MM.1S (cell line): ENCODE results near the gene STK4.

ENCODE experiments used
- DNase-seq: peaks from one replicate; pipeline ENCODE4 v3.0.0-alpha.2; 2015
- H2AFZ ChIP-seq: fragments of 300-600 bp; sonication (generic); 2 replicates; pipeline ENCODE4 v1.6.0; 2016; ENCODE audit warnings: antibody characterized with exemption, low read length
- H3F3A ChIP-seq: fragments of 300-600 bp; sonication (generic); 2 replicates; pipeline ENCODE4 v1.6.1; 2016; ENCODE audit warnings: mild to moderate bottlenecking, antibody characterized with exemption, low read length, moderate library complexity, mixed read lengths; ENCODE audit not compliant: insufficient read depth
- H3K27ac ChIP-seq: fragments of 300-600 bp; sonication (generic); 2 replicates; pipeline ENCODE4 v1.5.1; 2016; ENCODE audit warnings: mild to moderate bottlenecking, low read length
- H3K27me3 ChIP-seq: fragments of 300-600 bp; sonication (generic); replicated peaks from 2 replicates; pipeline ENCODE4 v1.6.0; 2016; ENCODE audit warnings: low read length; ENCODE audit not compliant: insufficient read depth
- H3K36me3 ChIP-seq: fragments of 300-600 bp; sonication (generic); replicated peaks from 2 replicates; pipeline ENCODE4 v1.6.1; 2016; ENCODE audit warnings: mild to moderate bottlenecking, low read length, mixed read lengths; ENCODE audit not compliant: insufficient read depth
- H3K4me1 ChIP-seq: fragments of 300-600 bp; sonication (generic); 2 replicates; pipeline ENCODE4 v1.6.1; 2016; ENCODE audit warnings: low read length, mixed read lengths
- H3K4me2 ChIP-seq: fragments of 300-600 bp; sonication (generic); 2 replicates; pipeline ENCODE4 v1.6.0; 2016; ENCODE audit warnings: low read depth, low read length
- H3K4me3 ChIP-seq: fragments of 300-600 bp; sonication (generic); 2 replicates; pipeline ENCODE4 v1.5.1; 2016; ENCODE audit warnings: low read length, mixed read lengths
- H3K79me2 ChIP-seq: fragments of 300-600 bp; sonication (generic); 2 replicates; pipeline ENCODE4 v1.6.1; 2016; ENCODE audit warnings: mixed run types, low read length, mixed read lengths
- H3K9ac ChIP-seq: fragments of 300-600 bp; sonication (generic); 2 replicates; pipeline ENCODE4 v1.6.1; 2016; ENCODE audit warnings: low read length, mixed read lengths
- H3K9me2 ChIP-seq: fragments of 300-600 bp; sonication (generic); replicated peaks from 2 replicates; pipeline ENCODE4 v1.6.1; 2016; ENCODE audit warnings: mild to moderate bottlenecking, low read length, mixed read lengths; ENCODE audit not compliant: insufficient read depth
- H3K9me3 ChIP-seq: fragments of 300-600 bp; sonication (generic); replicated peaks from 2 replicates; pipeline ENCODE4 v1.6.1; 2016; ENCODE audit warnings: mild to moderate bottlenecking, low read length, mixed read lengths; ENCODE audit not compliant: insufficient read depth
- H4K20me1 ChIP-seq: fragments of 300-600 bp; sonication (generic); 2 replicates; pipeline ENCODE4 v1.6.1; 2016; ENCODE audit warnings: mild to moderate bottlenecking, low read length, moderate library complexity, mixed read lengths; ENCODE audit not compliant: insufficient read depth
- CTCF ChIP-seq: fragments of 300-600 bp; sonication (generic); IDR thresholded peaks from 2 replicates; pipeline ENCODE4 v1.5.1; 2016; ENCODE audit warnings: antibody characterized with exemption, low read length, mixed read lengths
- EZH2 ChIP-seq: fragments of 300-600 bp; sonication (generic); optimal IDR thresholded peaks from 2 replicates; pipeline ENCODE3; 2017; ENCODE audit warnings: low read depth, mild to moderate bottlenecking, antibody characterized with exemption, low read length, mixed read lengths
- EZH2phosphoT487 ChIP-seq: fragments of 300-600 bp; sonication (generic); IDR thresholded peaks from 2 replicates; pipeline ENCODE4 v1.6.1; 2018; ENCODE audit warnings: antibody characterized with exemption, low read length

STK4 gene

GRCh38 chr20:45114465-45115385 lies 148.4 kb downstream of the STK4 start, which contains the start of gene WFDC5:
TSS of gene WFDC5 (minus strand) at chr20:45115174. CDS start at chr20:45115083, 91 bp downstream.
- Histone ChIP-seq H3K9me3 (no peaks in the 10 kb centered on the region), H2AFZ (no peak within 1 kb of the TSS), H3K79me2 (no peaks in the 10 kb centered on the region), H3K9me2 (no peaks in the 10 kb centered on the region), H4K20me1 (no peaks in the 10 kb centered on the region), H3K9ac (no peak within 1 kb of the TSS), H3K36me3 (no peaks in the 10 kb centered on the region), H3K4me1 (no peaks in the 10 kb centered on the region), H3K27ac (no peak within 1 kb of the TSS), H3K4me2 (no peak within 1 kb of the TSS), H3K4me3 (no peak within 1 kb of the TSS), H3K27me3 (no peaks in the 10 kb centered on the region; the same call in 1 of the 2 replicates), H3F3A (no peaks in the 10 kb centered on the region)
- DNase-seq: peak; percentile 1
- TF ChIP-seq EZH2phosphoT487 (no peak), CTCF (no peak), EZH2 (no peak)

GRCh38 chr20:45115386-45115774 lies 149.1 kb downstream of the STK4 start:
- Histone ChIP-seq H2AFZ (no peak overlapping the region), H3K79me2 (no peaks in the 10 kb centered on the region), H3K27me3 (no peaks in the 10 kb centered on the region; the same call in 1 of the 2 replicates), H3K36me3 (no peaks in the 10 kb centered on the region), H3K27ac (no peak overlapping the region), H4K20me1 (no peaks in the 10 kb centered on the region), H3K4me1 (no peaks in the 10 kb centered on the region), H3K9ac (no peak overlapping the region), H3F3A (no peaks in the 10 kb centered on the region), H3K9me2 (no peaks in the 10 kb centered on the region), H3K9me3 (no peaks in the 10 kb centered on the region), H3K4me3 (no peak overlapping the region), H3K4me2 (no peak overlapping the region)
- no peak for TF ChIP-seq EZH2phosphoT487
- no peak for TF ChIP-seq CTCF
- TF ChIP-seq EZH2: no peak
- no peak for DNase-seq

- DNase-seq: peak; percentile 4
- TF ChIP-seq CTCF: no peak
- no peak for TF ChIP-seq EZH2phosphoT487
- no peak for TF ChIP-seq EZH2
- no peak overlapping the region for H3K27ac ChIP-seq
- H3K36me3 ChIP-seq: no peaks in the 10 kb centered on the region
- no peaks in the 10 kb centered on the region for H4K20me1 ChIP-seq
- H3K9me3 ChIP-seq: no peaks in the 10 kb centered on the region
- no peak overlapping the region for H3K9ac ChIP-seq
- no peaks in the 10 kb centered on the region for H3K4me1 ChIP-seq
- no peak overlapping the region for H2AFZ ChIP-seq
- no peaks in the 10 kb centered on the region; the same call in 1 of the 2 replicates for H3K27me3 ChIP-seq
- H3F3A ChIP-seq: no peaks in the 10 kb centered on the region
- no peaks in the 10 kb centered on the region for H3K9me2 ChIP-seq
- no peaks in the 10 kb centered on the region for H3K79me2 ChIP-seq
- H3K4me3 ChIP-seq: no peak overlapping the region
- H3K4me2 ChIP-seq: no peak overlapping the region
These were observed 149.5 kb downstream of the STK4 start for GRCh38 chr20:45115829-45116228.
